Activated CD8-positive, alpha-beta T cell treated with anti-CD3 and anti-CD28 coated beads for 36 hours (primary cell): ENCODE measurements around the gene YIPF5. TPM values are rescaled to one million over a fixed set of nuclear protein-coding genes. Genes with fewer than 3 reads are reported as not detected.

Experiments
- ATAC-seq: fragments of 200-7000 bp; cut with Tn5 transposase; one replicate; pipeline ENCODE4 v1.10.0; 2021; ENCODE audit warnings: mild to moderate bottlenecking, moderate library complexity
- CTCF ChIA-PET: fragments of 350-600 bp; sonication (Branson Sonifier 250); formaldehyde crosslinking; loops from one replicate; lab custom pipeline; 2021; ENCODE audit warnings: antibody characterized with exemption; lab: Charles Lee
- POLR2A ChIA-PET: fragments of 350-600 bp; sonication (Branson Sonifier 250); formaldehyde crosslinking; loops from one replicate; lab custom pipeline; 2021; ENCODE audit warnings: antibody characterized with exemption; lab: Charles Lee
- DNase-seq: peaks from one replicate; pipeline ENCODE4 v3.0.0-alpha.2; 2020
- H3K27ac Mint-ChIP-seq: one replicate; pipeline ENCODE4 v1.8.0; 2021; ENCODE audit warnings: mild to moderate bottlenecking, mixed read lengths
- H3K27me3 Mint-ChIP-seq: one replicate; pipeline ENCODE4 v1.8.0; 2021; ENCODE audit warnings: mixed read lengths
- H3K36me3 Mint-ChIP-seq: one replicate; pipeline ENCODE4 v1.8.0; 2021; ENCODE audit warnings: low read depth, mixed read lengths
- H3K4me1 Mint-ChIP-seq: one replicate; pipeline ENCODE4 v1.8.0; 2021; ENCODE audit warnings: low read depth, mixed read lengths
- H3K4me3 Mint-ChIP-seq: one replicate; pipeline ENCODE4 v1.8.0; 2021; ENCODE audit warnings: mild to moderate bottlenecking, moderate library complexity, mixed read lengths
- H3K9me3 Mint-ChIP-seq: one replicate; pipeline ENCODE4 v1.8.0; 2021; ENCODE audit warnings: mixed read lengths
- intact Hi-C: fragments of 100-400 bp; cut with micrococcal nuclease; formaldehyde crosslinking; loops from one replicate; pipeline ENCODE4 v1.10.0; 2022
- total RNA-seq, 2 experiments: library from RNA; stranded (reverse); gene quantifications; one replicate each; pipeline ENCODE4 v1.2.3, GENCODE V29; 2021
- TF ChIP-seq, protein P1 (sequence below): fragments of 200-600 bp; IDR thresholded peaks from one replicate; pipeline ENCODE4 v1.8.0; 2022; ENCODE audit warnings: antibody characterized with exemption, mild to moderate bottlenecking

Gene YIPF5
- total RNA-seq, 2 experiments from 2014 or later: 38.5 to 39.7 TPM

DNA sequence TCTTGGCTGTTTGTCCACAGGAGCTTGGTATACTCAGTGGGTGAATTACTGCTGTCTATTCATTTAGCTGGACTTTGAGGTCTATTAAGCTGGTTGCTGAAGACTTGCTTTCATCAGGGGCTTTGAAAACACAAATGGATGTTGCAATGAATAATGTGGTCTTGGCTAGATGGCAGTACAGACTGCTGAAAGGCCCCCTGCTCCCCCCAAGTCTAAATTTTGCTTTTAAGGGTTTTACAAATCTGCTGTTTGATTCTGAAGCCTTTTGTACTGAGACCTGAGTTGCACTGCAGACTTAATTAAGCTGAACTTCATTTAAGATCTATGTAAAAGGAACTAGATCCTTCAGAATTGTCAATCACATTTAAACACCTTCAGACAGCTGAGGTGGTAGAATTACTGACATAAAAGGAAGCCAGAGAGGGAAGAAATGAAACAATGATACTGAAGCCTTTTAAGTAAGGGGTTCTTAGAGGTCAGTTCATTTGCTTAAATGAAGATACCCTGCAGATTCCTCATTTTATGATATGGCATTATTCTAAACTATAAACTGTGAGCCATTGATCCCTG lies 37.5 kb upstream of the YIPF5 start:
- Mint-ChIP-seq H3K4me1 (peaks cover 2% of the 10 kb centered on the region), H3K4me3 (no peak overlapping the region), H3K27ac (no peak overlapping the region), H3K27me3 (peaks cover 42% of the 10 kb centered on the region), H3K36me3 (no peaks in the 10 kb centered on the region), H3K9me3 (no peaks in the 10 kb centered on the region)
- TF ChIP-seq, protein P1, sequence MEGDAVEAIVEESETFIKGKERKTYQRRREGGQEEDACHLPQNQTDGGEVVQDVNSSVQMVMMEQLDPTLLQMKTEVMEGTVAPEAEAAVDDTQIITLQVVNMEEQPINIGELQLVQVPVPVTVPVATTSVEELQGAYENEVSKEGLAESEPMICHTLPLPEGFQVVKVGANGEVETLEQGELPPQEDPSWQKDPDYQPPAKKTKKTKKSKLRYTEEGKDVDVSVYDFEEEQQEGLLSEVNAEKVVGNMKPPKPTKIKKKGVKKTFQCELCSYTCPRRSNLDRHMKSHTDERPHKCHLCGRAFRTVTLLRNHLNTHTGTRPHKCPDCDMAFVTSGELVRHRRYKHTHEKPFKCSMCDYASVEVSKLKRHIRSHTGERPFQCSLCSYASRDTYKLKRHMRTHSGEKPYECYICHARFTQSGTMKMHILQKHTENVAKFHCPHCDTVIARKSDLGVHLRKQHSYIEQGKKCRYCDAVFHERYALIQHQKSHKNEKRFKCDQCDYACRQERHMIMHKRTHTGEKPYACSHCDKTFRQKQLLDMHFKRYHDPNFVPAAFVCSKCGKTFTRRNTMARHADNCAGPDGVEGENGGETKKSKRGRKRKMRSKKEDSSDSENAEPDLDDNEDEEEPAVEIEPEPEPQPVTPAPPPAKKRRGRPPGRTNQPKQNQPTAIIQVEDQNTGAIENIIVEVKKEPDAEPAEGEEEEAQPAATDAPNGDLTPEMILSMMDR: no peak
- ChIA-PET CTCF (interaction anchor here (0.7 to 1.6 kb wide), 2 partner anchors 12 kb away, joined by 3 to 4 read pairs; no protein-coding TSS in a partner anchor), POLR2A (interaction anchor here (0.8 kb wide), 1 partner anchor 17 kb away, joined by 5 read pairs; no protein-coding TSS in a partner anchor)
- DNase-seq (no peak), ATAC-seq (no peak)
- intact Hi-C loops: loop anchor here (10.0 kb wide), 2 partner anchors 1027 to 1617 kb away; no protein-coding TSS in a partner anchor

DNA sequence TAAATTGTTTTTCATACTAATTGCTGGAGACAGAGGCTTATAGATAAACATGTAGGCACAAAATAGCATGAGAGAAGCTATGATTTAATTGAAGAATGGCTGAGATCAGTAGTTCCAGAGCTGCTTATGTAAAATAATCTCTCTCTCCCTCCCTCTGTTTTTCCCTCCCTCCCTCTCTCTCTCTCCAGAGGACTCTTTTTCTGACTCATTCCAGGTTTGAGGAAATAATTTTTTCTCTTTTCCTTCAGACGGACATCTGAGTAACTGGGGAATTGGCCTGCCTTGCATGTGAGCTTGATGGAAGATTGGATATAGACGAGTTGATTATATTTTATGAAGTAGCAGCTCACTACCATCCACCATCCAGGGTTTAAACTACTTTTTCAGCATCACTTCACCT lies 35.7 kb upstream of the YIPF5 start:
- Mint-ChIP-seq H3K27ac (no peak overlapping the region), H3K27me3 (peaks cover 39% of the 10 kb centered on the region), H3K36me3 (no peaks in the 10 kb centered on the region), H3K4me1 (peaks cover 5% of the 10 kb centered on the region), H3K9me3 (no peaks in the 10 kb centered on the region), H3K4me3 (no peak overlapping the region)
- TF ChIP-seq, protein P1: no peak
- POLR2A ChIA-PET: no interaction called here
- intact Hi-C loops: loop anchor here (10.0 kb wide), 2 partner anchors 1029 to 1619 kb away; no protein-coding TSS in a partner anchor
- DNase-seq (no peak), ATAC-seq (no peak)
- CTCF ChIA-PET: interaction anchor here (0.9 to 3.9 kb wide), 2 partner anchors 9 to 13 kb away, joined by 3 to 54 read pairs; no protein-coding TSS in a partner anchor

DNA sequence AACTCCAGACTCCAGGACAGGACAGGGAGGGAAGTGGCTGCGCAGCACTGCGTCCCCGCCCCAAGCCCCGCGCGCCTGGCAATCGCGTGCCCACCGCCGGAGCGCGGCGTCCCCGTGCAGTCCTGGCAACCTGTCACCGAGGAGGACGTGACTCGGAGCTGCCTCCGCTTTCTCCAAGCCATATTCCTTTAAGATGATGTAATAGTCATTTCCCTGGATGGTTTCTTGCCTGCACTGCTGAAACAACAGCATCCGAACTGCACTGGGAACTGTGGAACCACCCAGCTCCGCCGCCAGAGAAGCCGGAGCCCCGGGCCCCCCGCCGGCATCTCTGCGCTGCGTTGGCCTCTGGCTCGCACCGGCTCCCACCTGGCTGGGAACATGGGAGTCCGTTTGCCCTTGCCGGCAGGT lies 34.7 kb upstream of the YIPF5 start:
- DNase-seq: no peak

DNA sequence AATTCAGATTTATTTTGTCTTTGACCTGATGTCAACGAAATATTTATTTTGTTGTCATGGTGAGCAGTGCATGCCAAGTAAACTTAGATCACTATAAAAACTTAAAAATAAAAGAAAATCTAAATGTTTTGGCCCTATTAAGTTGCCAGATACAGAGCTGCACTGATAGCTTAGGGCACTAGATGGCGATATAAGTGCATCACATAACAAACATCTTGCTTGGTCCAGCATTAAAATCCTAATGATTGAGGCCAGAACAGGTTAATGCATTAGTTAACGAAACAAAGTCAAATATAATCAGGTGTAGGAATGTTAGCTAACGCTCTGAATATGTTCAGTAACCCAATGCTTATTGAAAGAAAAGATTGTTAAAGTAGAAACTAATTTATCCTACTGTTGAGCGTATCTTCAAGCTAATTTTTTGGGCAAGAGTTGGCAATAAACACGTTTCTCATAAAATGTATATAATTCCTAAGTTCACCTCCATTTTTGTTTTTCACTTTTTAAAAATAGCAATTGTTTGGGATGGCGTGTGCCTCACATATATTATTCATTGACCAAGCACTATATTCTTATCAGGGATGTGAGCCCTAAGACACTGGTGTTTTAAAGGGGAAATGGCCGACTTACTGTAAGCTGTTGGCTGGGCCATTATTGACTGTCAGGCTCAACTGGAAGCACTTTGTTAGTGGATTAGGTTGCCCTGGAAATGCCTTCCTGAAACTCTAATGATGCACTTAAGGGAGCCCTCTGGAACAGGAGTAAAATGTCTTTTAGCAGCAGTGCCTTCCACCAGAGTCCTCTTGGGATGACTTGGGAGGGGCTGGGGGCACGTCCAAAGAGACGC lies 33.5 kb upstream of the YIPF5 start:
- Mint-ChIP-seq H3K9me3 (no peaks in the 10 kb centered on the region), H3K27me3 (peaks cover 41% of the 10 kb centered on the region), H3K36me3 (no peaks in the 10 kb centered on the region), H3K27ac (no peak overlapping the region), H3K4me1 (peaks cover 5% of the 10 kb centered on the region), H3K4me3 (no peak overlapping the region)
- POLR2A ChIA-PET: no interaction called here
- intact Hi-C loops: loop anchor here (10.0 kb wide), 2 partner anchors 1031 to 1621 kb away; no protein-coding TSS in a partner anchor
- DNase-seq (peak; percentile 61), ATAC-seq (peak; percentile 77)
- TF ChIP-seq, protein P1: peak; percentile 89
- CTCF ChIA-PET: interaction anchor here (0.6 to 3.9 kb wide), 25 partner anchors 10 to 1916 kb away, joined by 3 to 54 read pairs (median 4); no protein-coding TSS in a partner anchor

More for the DNA sequence above, 34.7 kb upstream of the YIPF5 start:
- Mint-ChIP-seq H3K36me3 (no peaks in the 10 kb centered on the region), H3K27me3 (peaks cover 40% of the 10 kb centered on the region), H3K9me3 (no peaks in the 10 kb centered on the region), H3K4me3 (no peak overlapping the region), H3K27ac (no peak overlapping the region), H3K4me1 (peaks cover 5% of the 10 kb centered on the region)
- intact Hi-C loops: loop anchor here (10.0 kb wide), 2 partner anchors 1030 to 1620 kb away; no protein-coding TSS in a partner anchor
- ChIA-PET CTCF (interaction anchor here (1.1 to 3.9 kb wide), 3 partner anchors 11 to 43 kb away, joined by 3 to 54 read pairs (median 3); no protein-coding TSS in a partner anchor), POLR2A (no interaction called here)
- TF ChIP-seq, protein P1: no peak
- no peak for ATAC-seq
